GM19438 (cell line): Measurements from ENCODE around the gene UBR3.
"Not testable (repeated sequence)": the region's sequence is repeated elsewhere in the genome, so short reads cannot be mapped to it uniquely, and the experiment has no call there.

Source experiments
- ATAC-seq: cut with Tn5 transposase; IDR thresholded peaks from one replicate; pipeline ENCODE4 v1.9.1; 2021; ENCODE audit warnings: low read depth; ENCODE audit not compliant: unreplicated experiment

The UBR3 gene

DNA sequence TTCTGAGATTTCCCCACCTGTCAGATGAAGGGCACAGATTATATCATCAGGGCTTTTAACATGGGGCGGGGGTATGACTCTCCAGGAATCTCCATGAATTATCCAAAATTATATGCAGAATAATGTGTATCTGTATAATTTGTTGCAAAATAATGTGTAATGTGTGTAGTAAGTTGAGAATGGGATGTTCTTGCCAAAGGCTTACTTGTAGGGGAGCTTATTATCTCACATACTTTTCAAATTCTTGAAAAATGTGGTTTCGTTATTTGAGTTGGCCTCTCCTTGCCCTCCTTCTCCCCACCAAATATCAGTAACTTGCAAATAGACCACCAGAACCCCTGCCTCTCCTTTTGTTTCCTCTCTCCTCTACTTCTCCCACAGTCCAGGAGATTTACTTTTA lies 35.6 kb downstream of the UBR3 start:
- ATAC-seq, result no peak

DNA sequence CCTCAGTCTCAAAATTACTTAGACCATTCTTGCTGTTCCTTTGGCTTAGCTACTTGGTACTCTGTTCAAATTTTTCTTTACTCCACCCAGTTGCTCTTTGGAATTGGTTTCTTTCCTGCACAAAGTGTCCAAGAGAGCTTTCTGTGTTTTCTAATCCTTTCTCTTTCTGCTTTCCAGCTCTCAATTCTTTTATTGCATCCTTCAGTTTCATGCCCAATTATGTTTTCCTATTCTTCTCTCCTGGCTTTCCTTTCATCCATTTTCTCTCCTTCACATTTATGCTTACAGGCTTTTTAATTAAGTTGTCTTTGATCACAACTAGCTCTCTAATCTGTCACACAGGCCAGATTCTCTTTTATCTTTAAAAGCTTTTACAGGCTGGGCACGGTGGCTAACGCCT lies 38.2 kb downstream of the UBR3 start:
- no peak for ATAC-seq

DNA sequence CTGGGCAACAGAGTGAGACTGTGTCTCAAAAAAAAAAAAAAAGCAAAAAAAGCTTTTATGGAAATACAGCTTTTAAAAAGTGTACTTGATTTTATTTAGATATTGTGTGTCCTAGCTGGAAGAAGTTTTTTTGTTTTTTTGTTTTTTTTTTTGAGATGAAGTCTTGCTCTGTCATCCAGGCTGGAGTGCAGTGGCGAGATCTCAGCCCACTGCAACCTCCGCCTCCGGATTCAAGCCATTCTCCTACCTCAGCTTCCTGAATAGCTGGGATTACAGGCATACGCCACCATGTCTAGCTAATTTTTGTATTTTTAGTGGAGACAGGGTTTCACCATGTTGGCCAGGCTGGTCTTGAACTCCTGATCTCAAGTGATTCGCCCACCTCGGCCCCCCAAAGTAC lies 39.0 kb downstream of the UBR3 start:
- not testable (repeated sequence) for ATAC-seq

DNA sequence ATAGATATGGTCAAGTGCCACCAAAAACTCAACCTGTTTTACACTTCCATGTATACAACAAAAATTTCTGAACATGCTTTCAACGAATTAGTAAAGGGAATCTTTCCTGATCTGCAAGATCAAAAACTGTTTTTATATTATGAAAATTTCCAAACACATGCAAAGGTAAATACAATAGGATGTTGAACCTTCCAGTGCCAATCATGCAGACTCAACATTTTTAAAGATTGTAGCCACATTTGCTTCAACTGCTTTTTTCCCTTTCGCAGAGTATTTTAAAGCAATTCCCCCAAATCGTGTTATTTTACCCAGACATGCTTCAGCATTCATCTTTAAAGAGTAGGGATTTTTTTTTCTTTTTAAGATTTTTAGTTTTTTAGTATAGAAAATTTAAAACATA lies 40.3 kb downstream of the UBR3 start:
- no peak for ATAC-seq

DNA sequence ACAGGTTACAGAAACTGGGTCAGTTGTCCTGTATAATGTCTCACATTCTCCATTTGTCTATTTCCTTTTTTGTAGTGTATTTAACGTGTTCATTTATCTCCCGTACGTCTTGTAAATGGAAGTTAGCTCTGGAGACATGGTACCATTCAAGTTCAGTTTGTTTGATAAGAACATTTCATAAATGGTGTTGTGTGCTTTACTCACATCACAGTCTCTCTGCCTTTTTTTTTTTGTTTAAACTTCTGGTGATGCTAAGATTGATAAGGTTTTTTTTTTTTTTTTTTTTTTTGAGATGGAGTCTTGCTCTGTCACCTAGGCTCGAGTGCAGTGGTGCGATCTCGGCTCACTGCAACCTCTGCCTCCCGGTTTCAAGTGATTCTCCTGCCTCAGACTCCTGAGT lies 41.7 kb downstream of the UBR3 start:
- ATAC-seq, result no peak

GRCh38 chr2:169871369-169871768 lies 44.1 kb downstream of the UBR3 start:
- not testable (repeated sequence) for ATAC-seq

- ATAC-seq, result no peak
Observed at GRCh38 chr2:169871994-169872393, 44.7 kb downstream of the UBR3 start.

DNA sequence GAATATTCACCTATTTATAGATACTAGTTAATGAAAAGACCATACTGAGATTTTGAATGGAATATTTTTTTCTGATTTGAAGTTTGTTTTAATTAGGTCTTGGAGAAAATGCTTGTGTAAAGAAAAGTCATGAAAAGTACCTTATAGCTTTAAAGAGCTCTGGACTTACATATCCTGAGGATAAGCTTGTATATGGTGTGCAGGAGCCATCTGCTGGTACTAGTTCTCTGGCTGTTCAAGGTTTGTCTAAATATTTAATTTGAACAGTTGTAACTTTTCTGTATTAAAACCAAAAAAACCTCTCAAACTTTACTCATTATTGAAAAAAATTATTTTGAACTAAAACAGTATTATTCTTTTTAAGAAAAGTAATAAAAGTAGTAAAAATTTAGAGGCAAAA lies 50.1 kb downstream of the UBR3 start:
- no peak for ATAC-seq

- ATAC-seq, result no peak
Observed at GRCh38 chr2:169887120-169887519, 59.9 kb downstream of the UBR3 start.

- no peak for ATAC-seq
Observed at GRCh38 chr2:169891593-169892298, 64.5 kb downstream of the UBR3 start.

GRCh38 chr2:169892951-169893350 lies 65.7 kb downstream of the UBR3 start:
- ATAC-seq, result no peak

DNA sequence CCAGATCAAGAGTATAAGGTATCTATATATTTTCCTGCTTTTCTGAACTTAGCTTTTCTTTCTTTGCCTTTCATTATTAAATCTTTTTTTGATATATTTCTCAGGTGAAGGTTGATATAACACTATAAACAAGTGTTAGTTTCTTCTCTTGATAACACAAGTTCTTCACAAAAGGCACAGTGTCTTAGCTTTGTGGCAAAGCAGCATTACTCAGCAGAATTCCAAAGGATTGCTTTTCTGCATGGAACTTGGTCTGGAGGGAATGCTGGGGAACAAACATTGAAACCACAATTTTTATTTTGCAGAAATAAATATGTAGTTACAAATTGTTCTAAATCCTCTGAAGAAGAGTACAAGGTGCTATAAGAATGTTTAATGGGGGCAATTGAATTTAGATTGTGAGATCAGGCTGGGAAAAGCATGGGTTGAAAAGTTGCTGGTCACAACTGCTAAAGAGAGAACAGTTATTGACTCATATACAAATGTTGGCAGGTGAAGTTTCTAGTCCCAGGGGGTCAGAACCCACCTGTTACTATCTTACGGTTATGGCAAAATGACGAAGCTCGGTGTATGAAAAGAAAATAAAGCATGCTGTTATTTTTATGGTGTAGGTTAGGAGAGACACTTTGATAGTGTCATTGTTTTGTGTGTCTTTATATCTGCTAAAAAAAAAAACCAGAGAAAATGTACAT lies 68.2 kb downstream of the UBR3 start:
- no peak for ATAC-seq

GRCh38 chr2:169897834-169898233 lies 70.6 kb downstream of the UBR3 start:
- no peak for ATAC-seq

DNA sequence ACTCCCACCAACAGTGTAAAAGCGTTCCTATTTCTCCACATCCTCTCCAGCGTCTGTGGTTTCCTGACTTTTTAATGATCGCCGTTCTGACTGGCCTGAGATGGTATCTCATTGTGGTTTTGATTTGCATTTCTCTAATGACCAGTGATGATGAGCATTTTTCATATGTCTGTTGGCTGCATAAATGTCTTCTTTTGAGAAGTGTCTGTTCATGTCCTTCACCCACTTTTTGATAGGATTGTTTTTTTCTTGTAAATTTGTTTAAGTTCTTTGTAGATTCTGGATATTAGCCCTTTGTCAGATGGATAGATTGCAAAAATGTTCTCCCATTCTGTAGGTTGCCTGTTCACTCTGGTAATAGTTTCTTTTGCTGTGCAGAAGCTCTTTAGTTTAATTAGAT lies 72.8 kb downstream of the UBR3 start:
- not testable (repeated sequence) for ATAC-seq

DNA sequence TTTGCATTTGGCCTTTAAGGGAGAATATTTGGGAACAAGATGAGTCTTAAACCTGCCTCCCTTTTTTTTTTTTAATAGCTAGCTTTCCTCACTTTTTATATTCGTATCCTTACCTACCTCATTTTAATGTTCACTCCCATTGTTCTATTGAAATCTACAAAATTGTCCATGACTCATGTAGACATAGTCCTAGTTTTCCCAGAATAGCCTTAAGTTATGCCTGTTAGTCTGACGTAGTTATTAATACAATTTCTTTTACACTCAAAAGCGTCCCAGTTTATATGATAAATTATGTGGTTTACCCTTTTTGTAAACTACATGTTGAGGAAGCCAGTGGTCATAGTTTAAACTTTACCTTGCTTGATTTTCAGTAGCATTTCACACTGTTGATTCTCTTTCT lies 73.4 kb downstream of the UBR3 start:
- no peak for ATAC-seq

DNA sequence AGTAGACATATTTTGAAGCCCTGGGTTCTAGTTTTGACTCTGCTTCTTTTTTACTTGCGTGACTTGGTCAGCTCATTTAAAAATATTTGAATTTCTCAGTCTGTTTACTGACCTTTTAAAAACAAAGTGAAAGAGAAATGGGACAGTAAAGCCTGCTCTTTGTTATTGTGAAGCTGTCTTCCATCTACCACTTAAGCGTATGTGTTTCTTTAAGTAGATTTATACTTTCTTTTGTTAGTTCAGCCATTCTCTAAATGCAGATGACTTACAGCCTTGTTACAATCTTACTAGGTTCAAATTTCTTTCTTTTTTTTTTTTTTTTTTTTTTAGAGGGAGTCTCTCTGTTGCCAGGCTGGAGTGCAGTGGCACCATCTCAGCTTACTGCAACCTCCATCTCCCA lies 79.5 kb downstream of the UBR3 start:
- no peak for ATAC-seq

DNA sequence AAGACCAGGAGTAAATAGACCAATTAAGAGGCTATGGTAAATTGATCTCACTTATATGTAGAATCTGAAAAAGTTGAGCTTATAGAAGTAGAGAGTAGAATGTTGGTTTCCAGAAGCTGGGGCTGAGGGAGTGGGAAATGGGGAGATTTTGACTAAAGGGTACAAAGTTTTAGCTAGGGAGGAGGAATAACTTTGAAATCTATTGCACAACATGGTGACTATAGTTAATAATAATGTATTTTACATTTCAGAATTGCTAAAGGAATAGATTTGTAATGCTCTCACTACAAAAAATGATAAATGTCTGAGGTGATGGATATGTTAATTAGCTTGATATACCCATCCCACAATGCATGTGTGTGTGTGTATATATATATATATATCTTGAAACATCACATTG lies 82.1 kb downstream of the UBR3 start:
- no peak for ATAC-seq

GRCh38 chr2:169910109-169910799 lies 83.0 kb downstream of the UBR3 start:
- no peak for ATAC-seq

GRCh38 chr2:169911119-169911518 lies 83.9 kb downstream of the UBR3 start:
- no peak for ATAC-seq

GRCh38 chr2:169916623-169917022 lies 89.4 kb downstream of the UBR3 start:
- ATAC-seq, result no peak

- no peak for ATAC-seq
Observed at GRCh38 chr2:169923977-169924376, 96.7 kb downstream of the UBR3 start.

- no peak for ATAC-seq
Observed at GRCh38 chr2:169925968-169926367, 98.7 kb downstream of the UBR3 start.
